Calu3 (cell line): ENCODE results near the gene KIF19. TPM values are rescaled to one million over a fixed set of nuclear protein-coding genes. Genes with fewer than 3 reads are reported as not detected.

ENCODE experiments used
- BruUV-seq: library from RNA; stranded (reverse); fragments of 400-500 nt; replicated peaks from 2 replicates; lab custom pipeline; 2021; lab: Mats Ljungman, UMichigan
- CTCF ChIA-PET: fragments of 300-600 bp; sonication (Branson Sonifier 250); formaldehyde crosslinking; loops from one replicate; lab custom pipeline; 2022; ENCODE audit warnings: antibody characterized with exemption; lab: Charles Lee
- DNase-seq: peaks from one replicate; pipeline ENCODE4 v3.0.0; 2022
- H3K27ac Mint-ChIP-seq: one replicate; pipeline ENCODE4 v1.8.0; 2022; ENCODE audit warnings: mixed read lengths; ENCODE audit not compliant: unreplicated experiment
- H3K27me3 Mint-ChIP-seq: one replicate; pipeline ENCODE4 v1.8.0; 2022; ENCODE audit warnings: mixed read lengths; ENCODE audit not compliant: unreplicated experiment
- H3K36me3 Mint-ChIP-seq: one replicate; pipeline ENCODE4 v1.8.0; 2022; ENCODE audit warnings: mild to moderate bottlenecking, moderate library complexity, mixed read lengths; ENCODE audit not compliant: insufficient read depth, unreplicated experiment
- H3K4me1 Mint-ChIP-seq: one replicate; pipeline ENCODE4 v1.8.0; 2022; ENCODE audit warnings: mild to moderate bottlenecking, low read depth, mixed read lengths; ENCODE audit not compliant: unreplicated experiment
- H3K4me3 Mint-ChIP-seq: one replicate; pipeline ENCODE4 v1.8.0; 2022; ENCODE audit warnings: mild to moderate bottlenecking, low read depth, moderate library complexity, mixed read lengths; ENCODE audit not compliant: unreplicated experiment
- H3K9me3 Mint-ChIP-seq: one replicate; pipeline ENCODE4 v1.8.0; 2022; ENCODE audit warnings: low read depth, mixed read lengths; ENCODE audit not compliant: unreplicated experiment
- CTCF ChIP-seq: fragments of 200-600 bp; IDR thresholded peaks from one replicate; pipeline ENCODE4 v1.8.0; 2022; ENCODE audit warnings: antibody characterized with exemption; ENCODE audit not compliant: unreplicated experiment
- intact Hi-C: fragments of 100-400 bp; cut with micrococcal nuclease; formaldehyde crosslinking; loops from one replicate; pipeline ENCODE4 v1.10.0; 2022; ENCODE audit not compliant: unreplicated experiment
- total RNA-seq: library from RNA; stranded (reverse); gene quantifications from 2 replicates; pipeline ENCODE4 v1.2.3, GENCODE V29; 2022

Gene KIF19
- total RNA-seq, 1 experiment from 2014 or later, result not detected

GRCh38 chr17:74342224-74342623 lies 16.2 kb downstream of the KIF19 start:
- CTCF ChIA-PET, result no interaction called here
- intact Hi-C loops, result no loop called here
- DNase-seq, result no peak
- Mint-ChIP-seq H3K4me3 (no peak overlapping the region), H3K9me3 (no peaks in the 10 kb centered on the region), H3K36me3 (no peaks in the 10 kb centered on the region), H3K27ac (no peak overlapping the region), H3K27me3 (peaks cover 82% of the 10 kb centered on the region), H3K4me1 (no peaks in the 10 kb centered on the region)
- BruUV-seq, result no TSS peak
- no peak for TF ChIP-seq CTCF

- H3K9me3 Mint-ChIP-seq, result no peaks in the 10 kb centered on the region
- no peak for TF ChIP-seq CTCF
- intact Hi-C loops, result no loop called here
- CTCF ChIA-PET, result interaction anchor here (0.6 kb wide), 1 partner anchor 68 kb away, joined by 9 read pairs; no protein-coding TSS in a partner anchor
- H3K27ac Mint-ChIP-seq, result no peak overlapping the region
- DNase-seq, result no peak
- no peaks in the 10 kb centered on the region for H3K4me1 Mint-ChIP-seq
- H3K27me3 Mint-ChIP-seq, result peaks cover 82% of the 10 kb centered on the region
- H3K36me3 Mint-ChIP-seq, result peaks cover 3% of the 10 kb centered on the region
- no peak overlapping the region for H3K4me3 Mint-ChIP-seq
- no TSS peak for BruUV-seq
Measured at GRCh38 chr17:74343121-74343520, 17.1 kb downstream of the KIF19 start.

GRCh38 chr17:74343526-74344284 lies 17.7 kb downstream of the KIF19 start:
- Mint-ChIP-seq H3K4me1 (no peaks in the 10 kb centered on the region), H3K4me3 (no peak overlapping the region), H3K27me3 (peaks cover 82% of the 10 kb centered on the region), H3K9me3 (no peaks in the 10 kb centered on the region), H3K36me3 (peaks cover 5% of the 10 kb centered on the region), H3K27ac (no peak overlapping the region)
- no TSS peak for BruUV-seq
- intact Hi-C loops, result no loop called here
- CTCF ChIA-PET, result interaction anchor here (0.7 kb wide), 1 partner anchor 401 kb away, joined by 3 read pairs; no protein-coding TSS in a partner anchor
- no peak for TF ChIP-seq CTCF
- DNase-seq, result no peak

- intact Hi-C loops, result no loop called here
- Mint-ChIP-seq H3K27me3 (peaks cover 82% of the 10 kb centered on the region), H3K36me3 (peaks cover 5% of the 10 kb centered on the region), H3K4me3 (no peak overlapping the region), H3K27ac (no peak overlapping the region), H3K4me1 (no peaks in the 10 kb centered on the region), H3K9me3 (no peaks in the 10 kb centered on the region)
- BruUV-seq, result no TSS peak
- CTCF ChIA-PET, result interaction anchor here (0.7 kb wide), 1 partner anchor 400 kb away, joined by 3 read pairs; no protein-coding TSS in a partner anchor
- no peak for DNase-seq
- TF ChIP-seq CTCF, result no peak
Measured at GRCh38 chr17:74344658-74345057, 18.6 kb downstream of the KIF19 start.
